22Rv1 (cell line): ENCODE data around the gene KLHL8.

Experiments
- ZFX ChIP-seq: fragments of 450-650 bp; IDR thresholded peaks from 2 replicates; pipeline ENCODE4 v1.6.1; 2017; ENCODE audit warnings: antibody characterized with exemption, borderline replicate concordance
- TF ChIP-seq, protein P1 (sequence below): fragments of 450-650 bp; IDR thresholded peaks from 2 replicates; pipeline ENCODE4 v1.5.1; 2017; ENCODE audit warnings: mild to moderate bottlenecking

GRCh38 chr4:87213421-87214075 lies 6.9 kb downstream of the KLHL8 start:
- TF ChIP-seq, protein P1, sequence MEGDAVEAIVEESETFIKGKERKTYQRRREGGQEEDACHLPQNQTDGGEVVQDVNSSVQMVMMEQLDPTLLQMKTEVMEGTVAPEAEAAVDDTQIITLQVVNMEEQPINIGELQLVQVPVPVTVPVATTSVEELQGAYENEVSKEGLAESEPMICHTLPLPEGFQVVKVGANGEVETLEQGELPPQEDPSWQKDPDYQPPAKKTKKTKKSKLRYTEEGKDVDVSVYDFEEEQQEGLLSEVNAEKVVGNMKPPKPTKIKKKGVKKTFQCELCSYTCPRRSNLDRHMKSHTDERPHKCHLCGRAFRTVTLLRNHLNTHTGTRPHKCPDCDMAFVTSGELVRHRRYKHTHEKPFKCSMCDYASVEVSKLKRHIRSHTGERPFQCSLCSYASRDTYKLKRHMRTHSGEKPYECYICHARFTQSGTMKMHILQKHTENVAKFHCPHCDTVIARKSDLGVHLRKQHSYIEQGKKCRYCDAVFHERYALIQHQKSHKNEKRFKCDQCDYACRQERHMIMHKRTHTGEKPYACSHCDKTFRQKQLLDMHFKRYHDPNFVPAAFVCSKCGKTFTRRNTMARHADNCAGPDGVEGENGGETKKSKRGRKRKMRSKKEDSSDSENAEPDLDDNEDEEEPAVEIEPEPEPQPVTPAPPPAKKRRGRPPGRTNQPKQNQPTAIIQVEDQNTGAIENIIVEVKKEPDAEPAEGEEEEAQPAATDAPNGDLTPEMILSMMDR: no peak
- TF ChIP-seq ZFX: no peak
